H1 (cell line): ENCODE data around the gene PSORS1C2. TPM values are rescaled to one million over a fixed set of nuclear protein-coding genes. Genes with fewer than 3 reads are reported as not detected.

Source experiments
- CTCF ChIA-PET: fragments of 300-600 bp; sonication (Branson Sonifier 250); formaldehyde crosslinking; loops from one replicate; lab custom pipeline; 2021; ENCODE audit not compliant: partially characterized antibody; lab: Charles Lee
- POLR2A ChIA-PET: fragments of 300-600 bp; sonication (Branson Sonifier 250); formaldehyde crosslinking; loops from one replicate; lab custom pipeline; 2021; ENCODE audit warnings: inconsistent platforms; ENCODE audit not compliant: partially characterized antibody; lab: Charles Lee
- DNase-seq, 2 experiments: peaks; one replicate each; pipeline versions ENCODE4 v3.0.0 to v3.0.0-alpha.2; 2010 to 2022; ENCODE audit warnings: low spot score in 2 of 2, low read depth in 1 of 2, mixed read lengths in 1 of 2
- FAIRE-seq: peaks from 2 replicates; lab custom pipeline; 2011; peaks lifted over from hg19 to GRCh38; lab: Jason Lieb, UNC
- H2AFZ ChIP-seq: 2 replicates; pipeline ENCODE4 v1.8.1; 2012; ENCODE audit warnings: low read length, inconsistent platforms
- H2AK5ac ChIP-seq: 2 replicates; pipeline ENCODE4 v1.6.1; 2013; ENCODE audit warnings: low read depth, low read length
- H2BK120ac ChIP-seq: replicated peaks from 2 replicates; pipeline ENCODE3; 2013; ENCODE audit warnings: low read depth, low read length, inconsistent platforms
- H2BK12ac ChIP-seq: 2 replicates; pipeline ENCODE4 v1.6.1; 2013; ENCODE audit warnings: low read depth, low read length
- H2BK15ac ChIP-seq: 2 replicates; pipeline ENCODE4 v1.6.1; 2013; ENCODE audit warnings: low read length
- H2BK20ac ChIP-seq: 2 replicates; pipeline ENCODE4 v1.6.1; 2013; ENCODE audit warnings: low read length
- H2BK5ac ChIP-seq: 2 replicates; pipeline ENCODE4 v1.6.1; 2013; ENCODE audit warnings: low read depth, low read length
- H3K14ac ChIP-seq: 2 replicates; pipeline ENCODE4 v1.6.1; 2013; ENCODE audit warnings: inconsistent platforms; ENCODE audit not compliant: insufficient read length
- H3K18ac ChIP-seq: 2 replicates; pipeline ENCODE4 v1.6.1; 2013; ENCODE audit warnings: low read length; ENCODE audit errors: extremely low read depth
- H3K23ac ChIP-seq: 2 replicates; pipeline ENCODE4 v1.6.1; 2013; ENCODE audit warnings: inconsistent platforms; ENCODE audit not compliant: insufficient read length
- H3K23me2 ChIP-seq: 2 replicates; pipeline ENCODE4 v1.6.1; 2013; ENCODE audit warnings: low read depth, low read length
- H3K27ac ChIP-seq: 2 replicates; pipeline ENCODE4 v1.6.1; 2011; ENCODE audit warnings: low read depth, low read length, inconsistent platforms
- H3K27me3 ChIP-seq, 4 experiments: replicated peaks in 1 of 4; 1 replicate in 1 of 4; 2 replicates in 3 of 4; pipeline versions ENCODE4 v1.6.1 to v1.8.1; 2011 to 2013; ENCODE audit warnings: low read length in 3 of 4, mild to moderate bottlenecking in 3 of 4, inconsistent platforms in 2 of 4, mixed read lengths in 2 of 4, moderate library complexity in 1 of 4; ENCODE audit not compliant: control insufficient read depth in 3 of 4, insufficient read depth in 3 of 4; ENCODE audit errors: extremely low read depth in 1 of 4
- H3K36me3 ChIP-seq, 4 experiments: 2 replicates each; pipeline versions ENCODE4 v1.6.1 to v1.8.1; 2011 to 2013; ENCODE audit warnings: mild to moderate bottlenecking in 4 of 4, low read length in 3 of 4, moderate library complexity in 2 of 4, control low read depth in 1 of 4, inconsistent platforms in 1 of 4; ENCODE audit not compliant: insufficient read depth in 4 of 4, control insufficient read depth in 2 of 4
- H3K4ac ChIP-seq: replicated peaks from 2 replicates; pipeline ENCODE3; 2013; ENCODE audit warnings: low read length, low read depth, mixed read lengths, inconsistent platforms; ENCODE audit not compliant: insufficient read length
- H3K4me1 ChIP-seq, 4 experiments: replicated peaks in 1 of 4; 1 replicate in 1 of 4; 2 replicates in 3 of 4; pipeline versions ENCODE4 v1.6.1 to v1.8.1; 2011 to 2013; ENCODE audit warnings: low read length in 3 of 4, inconsistent platforms in 2 of 4, mixed read lengths in 1 of 4; ENCODE audit not compliant: insufficient read depth in 4 of 4, control insufficient read depth in 3 of 4
- H3K4me2 ChIP-seq, 2 experiments: 2 replicates each; pipeline versions ENCODE4 v1.6.1 to v1.8.1; 2011 to 2013; ENCODE audit warnings: low read depth in 2 of 2, low read length in 2 of 2, control low read depth in 1 of 2, inconsistent platforms in 1 of 2, mild to moderate bottlenecking in 1 of 2; ENCODE audit not compliant: insufficient read depth in 1 of 2
- H3K4me3 ChIP-seq, 4 experiments: fragments of 200-600, 300-600 bp in 1 of 4; sonication (generic), shearing (Covaris generic), sonication (Bioruptor Twin) in 1 of 4; 2 replicates each; pipeline versions ENCODE4 v1.5.1 to v1.8.1; 2011 to 2016; ENCODE audit warnings: low read length in 4 of 4, low read depth in 3 of 4, control low read depth in 2 of 4, inconsistent platforms in 2 of 4, mild to moderate bottlenecking in 2 of 4, mixed read lengths in 1 of 4, moderate library complexity in 1 of 4; ENCODE audit not compliant: insufficient read depth in 2 of 4; ENCODE audit errors: extremely low read depth in 1 of 4
- H3K56ac ChIP-seq: replicated peaks from 2 replicates; pipeline ENCODE3; 2013; ENCODE audit warnings: low read depth, mild to moderate bottlenecking, mixed read lengths, low read length, inconsistent platforms; ENCODE audit not compliant: insufficient read length
- H3K79me1 ChIP-seq: 2 replicates; pipeline ENCODE4 v1.6.1; 2013; ENCODE audit warnings: low read depth, low read length, control low read depth
- H3K79me2 ChIP-seq, 2 experiments: 2 replicates each; pipeline versions ENCODE4 v1.6.1 to v1.8.1; 2012 to 2013; ENCODE audit warnings: low read length in 2 of 2, mild to moderate bottlenecking in 2 of 2, inconsistent platforms in 1 of 2; ENCODE audit not compliant: insufficient read depth in 2 of 2, control insufficient read depth in 1 of 2
- H3K9ac ChIP-seq, 4 experiments: replicated peaks in 1 of 4; 1 replicate in 1 of 4; 2 replicates in 3 of 4; pipeline versions ENCODE4 v1.6.1 to v1.8.1; 2011 to 2013; ENCODE audit warnings: low read depth in 3 of 4, low read length in 3 of 4, control low read depth in 2 of 4, mild to moderate bottlenecking in 2 of 4, moderate library complexity in 2 of 4, inconsistent platforms in 1 of 4; ENCODE audit errors: extremely low read depth in 1 of 4
- H3K9me3 ChIP-seq, 2 experiments: 2 replicates each; pipeline versions ENCODE4 v1.6.1 to v1.8.1; 2012 to 2013; ENCODE audit warnings: mild to moderate bottlenecking in 2 of 2, moderate library complexity in 2 of 2, control low read depth in 1 of 2, inconsistent platforms in 1 of 2, low read depth in 1 of 2, low read length in 1 of 2, mixed read lengths in 1 of 2; ENCODE audit not compliant: insufficient read depth in 2 of 2
- H4K20me1 ChIP-seq, 2 experiments: replicated peaks in 1 of 2; 2 replicates each; pipeline versions ENCODE3 to v1.8.1; 2011 to 2013; ENCODE audit warnings: inconsistent platforms in 2 of 2, low read length in 2 of 2, mild to moderate bottlenecking in 1 of 2; ENCODE audit not compliant: insufficient read depth in 2 of 2, control insufficient read depth in 1 of 2
- H4K5ac ChIP-seq: 2 replicates; pipeline ENCODE4 v1.6.1; 2013; ENCODE audit warnings: low read length, low read depth, mixed read lengths, inconsistent platforms; ENCODE audit not compliant: insufficient read length
- H4K8ac ChIP-seq: 2 replicates; pipeline ENCODE4 v1.8.0; 2013; ENCODE audit warnings: mild to moderate bottlenecking, moderate library complexity, low read length, inconsistent platforms; ENCODE audit not compliant: insufficient read depth; ENCODE audit errors: extremely low read depth
- H4K91ac ChIP-seq: replicated peaks from 2 replicates; pipeline ENCODE3; 2013; ENCODE audit warnings: low read length, mixed read lengths, inconsistent platforms; ENCODE audit not compliant: insufficient read length
- CHD1 ChIP-seq: IDR thresholded peaks from 2 replicates; pipeline ENCODE4 v1.6.1; 2012; ENCODE audit warnings: low read depth, low read length, improper control_type of control experiment
- CHD2 ChIP-seq: IDR thresholded peaks from 2 replicates; pipeline ENCODE4 v1.6.1; 2012; ENCODE audit warnings: low read length, improper control_type of control experiment
- CTBP2 ChIP-seq: IDR thresholded peaks from 2 replicates; pipeline ENCODE4 v1.7.0; 2011; ENCODE audit warnings: borderline replicate concordance, mild to moderate bottlenecking, moderate library complexity, mixed read lengths, low read length; ENCODE audit not compliant: insufficient read depth, insufficient read length
- KDM4A ChIP-seq: IDR thresholded peaks from one replicate; pipeline ENCODE4 v1.7.1; 2012; ENCODE audit warnings: low read depth, mild to moderate bottlenecking, moderate library complexity, low read length, inconsistent platforms; ENCODE audit not compliant: severe bottlenecking
- NANOG ChIP-seq: IDR thresholded peaks from 2 replicates; pipeline ENCODE4 v1.6.1; 2011; ENCODE audit warnings: low read length, low read depth, mild to moderate bottlenecking, inconsistent platforms; ENCODE audit not compliant: insufficient read depth, poor library complexity, severe bottlenecking
- RFX5 ChIP-seq: IDR thresholded peaks from 2 replicates; pipeline ENCODE4 v1.6.1; 2011; ENCODE audit warnings: low read depth, low read length, improper control_type of control experiment, borderline replicate concordance
- WGBS, 2 experiments: shearing (Covaris generic) in 1 of 2; methylation state at CpG; one replicate each; pipeline versions ENCODE4 v1.1.6 to v1.1.7; 2013 to 2015; ENCODE audit warnings: low lambda C conversion rate in 2 of 2, mixed read lengths in 2 of 2, inconsistent platforms in 1 of 2, low coverage in 1 of 2, missing lambda C conversion rate in 1 of 2; ENCODE audit not compliant: insufficient replicate concordance in 2 of 2, insufficient coverage in 1 of 2, insufficient read length in 1 of 2; ENCODE audit errors: extremely low coverage in 1 of 2, missing lambda C conversion rate in 1 of 2; 5-methylcytosine and 5-hydroxymethylcytosine counted together
- polyA plus RNA-seq, 7 experiments: library from polyadenylated mRNA; depleted of rRNA in 3 of 7; stranded (reverse) in 5 of 7; unstranded in 2 of 7; fragments of >200 nt in 5 of 7; fragments of 200-250 nt in 2 of 7; gene quantifications; 1 replicate in 5 of 7; 2 replicates in 1 of 7; 4 replicates in 1 of 7; pipeline versions ENCODE4 v1.2.1 to v1.2.3, GENCODE V29; 2011 to 2013; ENCODE audit warnings: missing spikeins in 2 of 7, mixed read lengths in 2 of 7
- total RNA-seq: library from RNA; stranded (reverse); fragmentation: NEBNext Ultra II Directional; extraction: Animal tissue kit (Norgen Biotek cat#: 25700); gene quantifications from 2 replicates; pipeline ENCODE4 v1.2.1, GENCODE V29; 2021

PSORS1C2 gene
- total and polyA plus RNA-seq, 2 of the 8 experiments (the other 6 are each of a cell fraction or from before 2014, with no cell fraction given) = 0.11 TPM; not detected in 1

DNA sequence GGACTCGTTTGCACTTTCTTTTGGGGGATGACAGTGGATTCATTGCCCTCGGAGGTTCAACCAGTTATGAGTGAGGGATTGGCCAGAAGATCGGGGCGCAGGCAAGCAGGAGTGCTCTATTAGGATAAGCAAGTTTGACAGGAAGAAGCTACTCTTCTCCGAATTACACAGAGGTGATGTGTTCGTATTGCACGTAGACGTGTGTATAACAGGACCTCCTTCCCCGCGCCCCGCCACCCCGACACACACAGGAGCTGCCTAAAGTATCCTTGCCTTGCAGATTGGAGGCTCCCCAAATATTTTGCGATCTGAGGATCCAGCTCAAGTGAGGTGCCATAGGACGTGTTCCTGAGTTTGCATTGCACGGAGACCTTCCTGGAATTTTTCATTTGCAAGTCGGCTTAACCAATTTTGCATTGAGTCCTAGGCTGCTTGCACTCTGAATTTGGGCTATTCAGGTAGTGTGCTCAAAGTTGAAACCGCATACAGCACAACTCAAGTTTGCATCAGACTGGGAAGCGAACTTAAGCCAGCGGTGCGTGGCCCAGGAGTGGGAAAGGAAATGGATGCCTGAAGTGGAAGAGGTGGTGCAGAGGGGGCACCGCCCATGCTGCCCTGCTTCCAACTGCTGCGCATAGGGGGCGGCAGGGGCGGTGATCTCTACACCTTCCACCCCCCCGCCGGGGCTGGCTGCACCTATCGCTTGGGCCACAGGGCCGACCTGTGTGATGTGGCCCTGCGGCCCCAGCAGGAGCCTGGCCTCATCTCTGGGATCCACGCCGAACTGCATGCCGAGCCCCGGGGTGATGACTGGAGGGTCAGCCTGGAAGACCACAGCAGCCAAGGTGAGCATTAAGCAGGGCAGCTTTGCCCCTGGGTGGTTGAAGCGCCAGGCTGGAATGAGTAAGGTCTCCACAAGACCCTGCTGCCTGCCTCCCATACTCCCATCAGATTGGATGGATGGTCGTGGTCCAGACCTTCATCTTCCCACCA is 20.3 kb upstream of the PSORS1C2 start:
- no peaks in the 10 kb centered on the region for H3K9me3 ChIP-seq
- H2AK5ac ChIP-seq = no peak overlapping the region
- no peak overlapping the region for H3K27ac ChIP-seq
- peak overlapping the region; percentile 11; the same call in 1 of the 2 replicates for H2BK5ac ChIP-seq
- no peak overlapping the region for H2AFZ ChIP-seq
- H3K4me2 ChIP-seq = peak overlapping the region; percentile 85 to 94
- peak overlapping the region; percentile 43; the same call in 1 of the 2 replicates for H2BK12ac ChIP-seq
- H3K14ac ChIP-seq = no peak overlapping the region
- H3K4me1 ChIP-seq = peaks cover 0 to 24% (median 18%) of the 10 kb centered on the region in 4 experiments; a peak in 6 of 7 replicates
- H4K91ac ChIP-seq = no peak overlapping the region
- H3K36me3 ChIP-seq = peaks cover 5 to 39% (median 13%) of the 10 kb centered on the region in 4 experiments; a peak in 7 of 8 replicates
- no peak overlapping the region for H3K4ac ChIP-seq
- no peak overlapping the region for H4K5ac ChIP-seq
- peaks cover 14% of the 10 kb centered on the region for H3K23me2 ChIP-seq
- H2BK15ac ChIP-seq = 0 out of 2 replicates have a peak overlapping the region, but pooled peaks have one; percentile 82
- H4K20me1 ChIP-seq = peaks cover 1 to 2% of the 10 kb centered on the region in 2 experiments
- H3K23ac ChIP-seq = no peak overlapping the region
- no peak for FAIRE-seq
- H3K18ac ChIP-seq = no peak overlapping the region; the same call in 1 of the 2 replicates
- no peak overlapping the region for H2BK120ac ChIP-seq
- peak overlapping the region; percentile 62 to 76 (median 68) for H3K4me3 ChIP-seq
- no peak overlapping the region for H3K56ac ChIP-seq
- ChIA-PET CTCF (interaction anchor here (0.6 to 6.3 kb wide), 23 partner anchors 10 to 455 kb away, joined by 3 to 45 read pairs (median 4); partner anchors contain the start of genes POU5F1 and PSORS1C2), POLR2A (interaction anchor here (0.7 to 68.5 kb wide), 5 partner anchors 10 to 337 kb away, joined by 3 to 2251 read pairs (median 3); partner anchors contain the start of genes CCHCR1, CDSN, POU5F1 and PSORS1C1)
- H3K9ac ChIP-seq = peak overlapping the region in 1 of 4 experiments; percentile 49; a peak in 3 of 7 replicates
- no peaks in the 10 kb centered on the region for H3K79me2 ChIP-seq
- H2BK20ac ChIP-seq = 0 out of 2 replicates have a peak overlapping the region, but pooled peaks have one; percentile 15
- H3K79me1 ChIP-seq = no peaks in the 10 kb centered on the region
- peak in 1 of 2 experiments; percentile 83 for DNase-seq
- no peaks in the 10 kb centered on the region for H3K27me3 ChIP-seq
- no peak overlapping the region; the same call in 1 of the 2 replicates for H4K8ac ChIP-seq
- WGBS, 2 experiments = 12% methylated on average over 33 of the region's 35 CpGs; no CpG with 5 or more reads in 1 of the 2 experiments
- TF ChIP-seq NANOG = no peak
- no peak for TF ChIP-seq CTBP2
- TF ChIP-seq CHD2 = no peak
- peak; percentile 5 for TF ChIP-seq KDM4A
- TF ChIP-seq CHD1 = no peak
- TF ChIP-seq RFX5 = no peak
